Activated CD8-positive, alpha-beta memory T cell treated with anti-CD3 and anti-CD28 coated beads for 4 hours (primary cell): ENCODE data around the gene SPINK6.

Experiments
- DNase-seq, 2 donors: peaks; one replicate each; pipeline ENCODE4 v3.0.0-alpha.2; 2020; ENCODE audit warnings: low read depth in 2 of 2

SPINK6 gene

GRCh38 chr5:148224117-148224742, 21.4 kb downstream of the SPINK6 start:
- DNase-seq, result no peak

GRCh38 chr5:148228392-148228984, 25.6 kb downstream of the SPINK6 start:
- no peak for DNase-seq

- DNase-seq, result no peak
Measured at GRCh38 chr5:148229840-148230239, 27.0 kb downstream of the SPINK6 start.

GRCh38 chr5:148230240-148230639, 27.4 kb downstream of the SPINK6 start:
- DNase-seq, result no peak

GRCh38 chr5:148237785-148238417, 35.1 kb downstream of the SPINK6 start:
- DNase-seq, result no peak

- DNase-seq, result no peak
Measured at GRCh38 chr5:148238418-148238794, 35.6 kb downstream of the SPINK6 start, which contains the start of gene MARCOL. Gene MARCOL (plus strand): TSS chr5:148238525. CDS start chr5:148238598, 73 bp downstream.

GRCh38 chr5:148248894-148249293, 46.1 kb downstream of the SPINK6 start:
- no peak for DNase-seq

GRCh38 chr5:148255456-148255855, 52.6 kb downstream of the SPINK6 start:
- no peak for DNase-seq

GRCh38 chr5:148259288-148259687, 56.4 kb downstream of the SPINK6 start:
- no peak for DNase-seq

GRCh38 chr5:148261221-148261620, 58.4 kb downstream of the SPINK6 start:
- no peak for DNase-seq
